CD14-positive monocyte (primary cell): ENCODE results near the gene PRDM11. TPM values are rescaled to one million over a fixed set of nuclear protein-coding genes. Genes with fewer than 3 reads are reported as not detected.
"Not testable (repeated sequence)": the region's sequence is repeated elsewhere in the genome, so short reads cannot be mapped to it uniquely, and the experiment has no call there.

Experiments
- DNase-seq, 3 donors: peaks; one replicate each; pipeline ENCODE4 v3.0.0-alpha.2; 2011 to 2022
- H2AFZ ChIP-seq: 2 replicates; pipeline ENCODE4 v1.6.0; 2012; ENCODE audit warnings: mild to moderate bottlenecking, low read depth, low read length, inconsistent platforms; ENCODE audit not compliant: insufficient read depth, poor library complexity, severe bottlenecking
- H3K27ac ChIP-seq, 2 donors: 1 replicate in 1 of 2; 2 replicates in 1 of 2; pipeline ENCODE4 v1.5.1; 2012 to 2013; ENCODE audit warnings: low read length in 2 of 2, control low read depth in 1 of 2, inconsistent platforms in 1 of 2, low read depth in 1 of 2, mild to moderate bottlenecking in 1 of 2
- H3K27me3 ChIP-seq, 2 donors: one replicate each; pipeline versions ENCODE4 v1.6.0 to v1.6.1; 2011 to 2013; ENCODE audit warnings: low read length in 2 of 2; ENCODE audit not compliant: control insufficient read depth in 2 of 2, insufficient read depth in 2 of 2
- H3K36me3 ChIP-seq, 2 donors: replicated peaks in 1 of 2; 1 replicate in 1 of 2; 2 replicates in 1 of 2; pipeline versions ENCODE4 v1.5.1 to v1.6.1; 2012 to 2013; ENCODE audit warnings: low read length in 2 of 2, control low read depth in 1 of 2, inconsistent platforms in 1 of 2, mild to moderate bottlenecking in 1 of 2; ENCODE audit not compliant: insufficient read depth in 2 of 2, control insufficient read depth in 1 of 2
- H3K4me1 ChIP-seq, 2 donors: 1 replicate in 1 of 2; 2 replicates in 1 of 2; pipeline versions ENCODE4 v1.5.1 to v1.6.1; 2012 to 2013; ENCODE audit warnings: low read length in 2 of 2, control low read depth in 1 of 2, inconsistent platforms in 1 of 2, mild to moderate bottlenecking in 1 of 2, moderate library complexity in 1 of 2; ENCODE audit not compliant: insufficient read depth in 2 of 2, control insufficient read depth in 1 of 2
- H3K4me2 ChIP-seq: replicated peaks from 2 replicates; pipeline ENCODE3; 2012; ENCODE audit warnings: low read length, moderate library complexity, mild to moderate bottlenecking; ENCODE audit not compliant: poor library complexity, severe bottlenecking; ENCODE audit errors: extremely low read depth
- H3K4me3 ChIP-seq, 3 experiments: fragments of 200-600 bp in 1 of 3; sonication (generic) in 1 of 3; replicated peaks in 1 of 3; 1 replicate in 2 of 3; 2 replicates in 1 of 3; pipeline ENCODE4 v1.5.1; 2011 to 2013; ENCODE audit warnings: low read length in 3 of 3, mild to moderate bottlenecking in 3 of 3, control low read depth in 2 of 3, low read depth in 2 of 3, inconsistent platforms in 1 of 3, moderate library complexity in 1 of 3
- H3K79me2 ChIP-seq: 2 replicates; pipeline ENCODE4 v1.6.0; 2012; ENCODE audit warnings: mild to moderate bottlenecking, control low read depth, inconsistent platforms, low read length, moderate library complexity; ENCODE audit not compliant: insufficient read depth
- H3K9ac ChIP-seq: 2 replicates; pipeline ENCODE4 v1.6.0; 2017; ENCODE audit warnings: low read length, mild to moderate bottlenecking; ENCODE audit not compliant: insufficient read depth, poor library complexity, severe bottlenecking
- H3K9me3 ChIP-seq, 2 donors: replicated peaks in 1 of 2; 1 replicate in 1 of 2; 2 replicates in 1 of 2; pipeline versions ENCODE4 v1.5.1 to v1.6.1; 2012 to 2013; ENCODE audit warnings: low read length in 2 of 2, control low read depth in 1 of 2; ENCODE audit not compliant: control insufficient read depth in 1 of 2, insufficient read depth in 1 of 2
- H4K20me1 ChIP-seq: 2 replicates; pipeline ENCODE4 v1.6.0; 2012; ENCODE audit warnings: mild to moderate bottlenecking, low read length, control low read depth, moderate library complexity; ENCODE audit not compliant: insufficient read depth
- H3K27ac Mint-ChIP-seq, 7 donors: one replicate each; pipeline ENCODE4 v1.8.0; 2020; ENCODE audit warnings: mild to moderate bottlenecking in 7 of 7, mixed read lengths in 7 of 7, moderate library complexity in 6 of 7, inconsistent platforms in 2 of 7
- H3K27me3 Mint-ChIP-seq, 3 donors: one replicate each; pipeline ENCODE4 v1.8.0; 2021 to 2022; ENCODE audit warnings: low read depth in 3 of 3, mild to moderate bottlenecking in 3 of 3, mixed read lengths in 3 of 3, moderate library complexity in 3 of 3, inconsistent platforms in 1 of 3
- H3K36me3 Mint-ChIP-seq, 2 donors: one replicate each; pipeline ENCODE4 v1.8.0; 2020; ENCODE audit warnings: mixed read lengths in 2 of 2, inconsistent platforms in 1 of 2, mild to moderate bottlenecking in 1 of 2
- H3K4me1 Mint-ChIP-seq: one replicate; pipeline ENCODE4 v1.8.0; 2020; ENCODE audit warnings: mild to moderate bottlenecking, mixed read lengths
- H3K4me3 Mint-ChIP-seq, 2 donors: one replicate each; pipeline ENCODE4 v1.8.0; 2020; ENCODE audit warnings: mild to moderate bottlenecking in 2 of 2, mixed read lengths in 2 of 2, moderate library complexity in 1 of 2
- H3K9me3 Mint-ChIP-seq, 7 donors: one replicate each; pipeline ENCODE4 v1.8.0; 2020 to 2022; ENCODE audit warnings: mixed read lengths in 7 of 7, mild to moderate bottlenecking in 6 of 7, moderate library complexity in 6 of 7, inconsistent platforms in 2 of 7
- WGBS: methylation state at CpG from one replicate; pipeline ENCODE4 v1.1.5; 2013; ENCODE audit warnings: missing lambda C conversion rate; ENCODE audit not compliant: insufficient coverage; 5-methylcytosine and 5-hydroxymethylcytosine counted together
- intact Hi-C, 2 donors: fragments of 100-400 bp; cut with micrococcal nuclease; formaldehyde crosslinking; loops; one replicate each; pipeline versions ENCODE4 v1.15.0 to v1.15.1; 2023
- polyA plus RNA-seq, 3 donors: library from polyadenylated mRNA; depleted of rRNA in 1 of 3; unstranded in 2 of 3; stranded (reverse) in 1 of 3; fragments of 300-500 nt in 2 of 3; fragments of >200 nt in 1 of 3; fragmentation: Illumina TruSeq in 2 of 3; gene quantifications; 1 replicate in 2 of 3; 2 replicates in 1 of 3; pipeline ENCODE4 v1.2.3, GENCODE V29; 2012 to 2021
- TF ChIP-seq, protein P1 (sequence below): fragments of 200-600 bp; IDR thresholded peaks from one replicate; pipeline ENCODE4 v1.8.0; 2022; ENCODE audit warnings: antibody characterized with exemption, mild to moderate bottlenecking

PRDM11 gene
- polyA plus RNA-seq, 3 donors = 0.48 to 1.8 TPM; not detected in 1

DNA sequence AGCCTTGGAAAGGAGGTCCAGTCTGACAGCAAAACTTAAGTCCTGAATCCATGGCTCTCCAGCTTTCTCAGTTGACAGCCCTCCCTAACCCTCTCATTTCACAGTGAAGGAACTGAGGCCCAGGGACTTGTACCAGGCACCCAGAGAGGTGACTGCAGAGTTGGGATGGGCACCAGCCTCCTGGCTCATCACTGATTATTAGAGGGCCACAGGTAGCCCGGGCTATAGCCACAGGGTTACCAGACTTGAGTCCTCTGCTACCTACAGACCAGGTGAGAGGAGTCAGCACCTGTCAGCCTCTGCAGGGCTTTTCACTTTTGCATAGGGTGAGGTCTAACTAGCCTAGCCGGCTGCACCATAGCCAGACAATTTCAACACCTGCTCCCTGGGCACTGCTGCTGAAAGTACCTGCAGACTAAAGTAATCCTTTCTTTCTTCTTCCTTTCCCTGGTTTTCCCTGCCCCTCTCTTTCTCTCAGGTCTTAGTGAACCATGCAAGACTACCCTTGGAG, 102.1 kb downstream of the PRDM11 start:
- Histone ChIP-seq H3K4me3 (no peak overlapping the region), H3K79me2 (no peaks in the 10 kb centered on the region), H4K20me1 (no peaks in the 10 kb centered on the region), H3K4me1 (no peaks in the 10 kb centered on the region), H3K4me2 (no peak overlapping the region), H2AFZ (no peak overlapping the region), H3K9me3 (no peaks in the 10 kb centered on the region), H3K36me3 (no peaks in the 10 kb centered on the region), H3K27ac (no peak overlapping the region), H3K27me3 (no peaks in the 10 kb centered on the region), H3K9ac (no peak overlapping the region)
- TF ChIP-seq, protein P1, sequence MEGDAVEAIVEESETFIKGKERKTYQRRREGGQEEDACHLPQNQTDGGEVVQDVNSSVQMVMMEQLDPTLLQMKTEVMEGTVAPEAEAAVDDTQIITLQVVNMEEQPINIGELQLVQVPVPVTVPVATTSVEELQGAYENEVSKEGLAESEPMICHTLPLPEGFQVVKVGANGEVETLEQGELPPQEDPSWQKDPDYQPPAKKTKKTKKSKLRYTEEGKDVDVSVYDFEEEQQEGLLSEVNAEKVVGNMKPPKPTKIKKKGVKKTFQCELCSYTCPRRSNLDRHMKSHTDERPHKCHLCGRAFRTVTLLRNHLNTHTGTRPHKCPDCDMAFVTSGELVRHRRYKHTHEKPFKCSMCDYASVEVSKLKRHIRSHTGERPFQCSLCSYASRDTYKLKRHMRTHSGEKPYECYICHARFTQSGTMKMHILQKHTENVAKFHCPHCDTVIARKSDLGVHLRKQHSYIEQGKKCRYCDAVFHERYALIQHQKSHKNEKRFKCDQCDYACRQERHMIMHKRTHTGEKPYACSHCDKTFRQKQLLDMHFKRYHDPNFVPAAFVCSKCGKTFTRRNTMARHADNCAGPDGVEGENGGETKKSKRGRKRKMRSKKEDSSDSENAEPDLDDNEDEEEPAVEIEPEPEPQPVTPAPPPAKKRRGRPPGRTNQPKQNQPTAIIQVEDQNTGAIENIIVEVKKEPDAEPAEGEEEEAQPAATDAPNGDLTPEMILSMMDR = no peak
- WGBS = 85% methylated on average over 2 of the region's 2 CpGs
- no peak for DNase-seq
- no peaks in the 10 kb centered on the region for H3K36me3 Mint-ChIP-seq
- H3K4me1 Mint-ChIP-seq = no peaks in the 10 kb centered on the region
- no peak overlapping the region for H3K4me3 Mint-ChIP-seq
- intact Hi-C loops = no loop called here
- peaks cover 0 to 7% (median 5%) of the 10 kb centered on the region in 3 donors for H3K27me3 Mint-ChIP-seq
- no peak overlapping the region for H3K27ac Mint-ChIP-seq
- no peaks in the 10 kb centered on the region for H3K9me3 Mint-ChIP-seq

GRCh38 chr11:45249372-45249771, 102.9 kb downstream of the PRDM11 start:
- H3K27ac ChIP-seq, intact Hi-C loops, H3K4me3 Mint-ChIP-seq, H3K79me2 ChIP-seq, H4K20me1 ChIP-seq, H3K4me1 ChIP-seq, H3K4me3 ChIP-seq, H3K4me2 ChIP-seq, DNase-seq, H3K27me3 Mint-ChIP-seq, H3K27me3 ChIP-seq, H3K36me3 Mint-ChIP-seq, H3K9ac ChIP-seq, H2AFZ ChIP-seq, H3K9me3 Mint-ChIP-seq, H3K27ac Mint-ChIP-seq, H3K36me3 ChIP-seq, H3K4me1 Mint-ChIP-seq, H3K9me3 ChIP-seq: not testable (repeated sequence)
- no CpG with 5 or more reads among the region's 1 CpG for WGBS
